ENCODE measurements around the gene SLC5A2. TPM values are rescaled to one million over a fixed set of nuclear protein-coding genes. Genes with fewer than 3 reads are reported as not detected.

Gene SLC5A2
- total RNA-seq, 1 donor from 2014 or later, result 0.53 TPM

- Histone ChIP-seq H3K4me1 (peaks cover 0 to 24% of the 10 kb centered on the region in 2 donors), H3K36me3 (peaks cover 49 to 60% of the 10 kb centered on the region in 2 donors), H3K9me3 (no peaks in the 10 kb centered on the region), H3K27ac (peak overlapping the region in 1 of 2 donors; percentile 14), H3K4me3 (no peak overlapping the region), H3K27me3 (no peaks in the 10 kb centered on the region)
- intact Hi-C loops (cut with DNase I), result loop anchor here (10.0 kb wide), 1 partner anchor 240 kb away; a partner anchor contains a TSS
- TF ChIP-seq CTCF (IDR thresholded peaks at IDR 0.05), result no peak
- DNase-seq (ENCODE audit: low spot score in 2 of 2), result no peak
Measured at GRCh38 chr16:31474773-31475738, 7.9 kb upstream of the SLC5A2 start.

GRCh38 chr16:31475946-31476302, 7.0 kb upstream of the SLC5A2 start:
- Histone ChIP-seq H3K9me3 (no peaks in the 10 kb centered on the region), H3K4me3 (no peak overlapping the region), H3K27me3 (no peaks in the 10 kb centered on the region), H3K36me3 (peaks cover 49 to 60% of the 10 kb centered on the region in 2 donors), H3K4me1 (peaks cover 0 to 15% of the 10 kb centered on the region in 2 donors), H3K27ac (no peak overlapping the region)
- no peak for TF ChIP-seq CTCF (IDR thresholded peaks at IDR 0.05)
- intact Hi-C loops (cut with DNase I), result loop anchor here (10.0 kb wide), 1 partner anchor 239 kb away; a partner anchor contains a TSS
- DNase-seq (ENCODE audit: low spot score in 2 of 2), result no peak

GRCh38 chr16:31476303-31477219, 6.4 kb upstream of the SLC5A2 start:
- Histone ChIP-seq H3K4me3 (peak overlapping the region; percentile 24 to 41), H3K27ac (no peak overlapping the region), H3K36me3 (peaks cover 49 to 60% of the 10 kb centered on the region in 2 donors), H3K4me1 (peaks cover 0 to 11% of the 10 kb centered on the region in 2 donors), H3K9me3 (no peaks in the 10 kb centered on the region), H3K27me3 (no peaks in the 10 kb centered on the region)
- TF ChIP-seq CTCF (IDR thresholded peaks at IDR 0.05), result no peak
- intact Hi-C loops (cut with DNase I), result loop anchor here (10.0 kb wide), 1 partner anchor 238 kb away; a partner anchor contains a TSS
- DNase-seq (ENCODE audit: low spot score in 2 of 2), result peak in 1 of 2 donors; percentile 84

GRCh38 chr16:31477220-31478216, 5.4 kb upstream of the SLC5A2 start:
- Histone ChIP-seq H3K9me3 (no peaks in the 10 kb centered on the region), H3K27me3 (no peaks in the 10 kb centered on the region), H3K4me1 (peaks cover 0 to 11% of the 10 kb centered on the region in 2 donors), H3K4me3 (peak overlapping the region; percentile 24 to 41), H3K27ac (no peak overlapping the region), H3K36me3 (peaks cover 49 to 60% of the 10 kb centered on the region in 2 donors)
- no peak for TF ChIP-seq CTCF (IDR thresholded peaks at IDR 0.05)
- no peak for DNase-seq (ENCODE audit: low spot score in 2 of 2)
- intact Hi-C loops (cut with DNase I), result loop anchor here (10.0 kb wide), 1 partner anchor 237 kb away; a partner anchor contains a TSS

Data from ascending aorta (tissue), 2 donors.